BLaER1 (cell line): ENCODE measurements around the gene ZXDC.

Experiments
- H3K27ac ChIP-seq: shearing (Covaris generic); formaldehyde crosslinking; 2 replicates; pipeline ENCODE4 v1.8.1; 2022
- H3K27me3 ChIP-seq: shearing (Covaris generic); formaldehyde crosslinking; 2 replicates; pipeline ENCODE4 v1.8.1; 2022
- H3K36me3 ChIP-seq: shearing (Covaris generic); formaldehyde crosslinking; 2 replicates; pipeline ENCODE4 v1.8.1; 2022
- H3K4me1 ChIP-seq: shearing (Covaris generic); formaldehyde crosslinking; 2 replicates; pipeline ENCODE4 v1.8.1; 2022
- H3K4me2 ChIP-seq: shearing (Covaris generic); formaldehyde crosslinking; 2 replicates; pipeline ENCODE4 v1.8.1; 2022
- H3K4me3 ChIP-seq: shearing (Covaris generic); formaldehyde crosslinking; 2 replicates; pipeline ENCODE4 v1.8.1; 2022
- H3K9ac ChIP-seq: shearing (Covaris generic); formaldehyde crosslinking; 2 replicates; pipeline ENCODE4 v1.8.1; 2022
- H3K9me3 ChIP-seq: shearing (Covaris generic); formaldehyde crosslinking; 2 replicates; pipeline ENCODE4 v1.8.1; 2022
- H4K20me1 ChIP-seq: shearing (Covaris generic); formaldehyde crosslinking; 2 replicates; pipeline ENCODE4 v1.8.1; 2022
- Cebpa-rat ChIP-seq: shearing (Covaris generic); IDR thresholded peaks from 2 replicates; pipeline ENCODE4 v1.8.1; 2022

ZXDC gene

GRCh38 chr3:126484148-126484547 lies 8.5 kb upstream of the ZXDC start:
- H3K36me3 ChIP-seq: no peaks in the 10 kb centered on the region
- no peak overlapping the region for H3K4me2 ChIP-seq
- H3K9ac ChIP-seq: no peak overlapping the region
- H4K20me1 ChIP-seq: no peaks in the 10 kb centered on the region
- peaks cover 44% of the 10 kb centered on the region for H3K4me1 ChIP-seq
- H3K9me3 ChIP-seq: no peaks in the 10 kb centered on the region
- H3K27me3 ChIP-seq: no peaks in the 10 kb centered on the region
- no peak overlapping the region for H3K27ac ChIP-seq
- TF ChIP-seq Cebpa-rat: no peak
- H3K4me3 ChIP-seq: no peak overlapping the region

GRCh38 chr3:126483321-126483761 lies 7.7 kb upstream of the ZXDC start:
- Histone ChIP-seq H3K36me3 (no peaks in the 10 kb centered on the region), H3K9ac (no peak overlapping the region), H4K20me1 (no peaks in the 10 kb centered on the region), H3K4me1 (peaks cover 36% of the 10 kb centered on the region), H3K9me3 (no peaks in the 10 kb centered on the region), H3K27ac (no peak overlapping the region), H3K27me3 (no peaks in the 10 kb centered on the region), H3K4me2 (no peak overlapping the region), H3K4me3 (no peak overlapping the region)
- TF ChIP-seq Cebpa-rat: no peak

GRCh38 chr3:126482503-126483255 lies 7.0 kb upstream of the ZXDC start:
- no peaks in the 10 kb centered on the region for H3K9me3 ChIP-seq
- no peaks in the 10 kb centered on the region for H4K20me1 ChIP-seq
- no peaks in the 10 kb centered on the region for H3K27me3 ChIP-seq
- H3K36me3 ChIP-seq: no peaks in the 10 kb centered on the region
- peaks cover 30% of the 10 kb centered on the region for H3K4me1 ChIP-seq
- no peak for TF ChIP-seq Cebpa-rat
- no peak overlapping the region for H3K27ac ChIP-seq
- H3K4me2 ChIP-seq: no peak overlapping the region
- no peak overlapping the region for H3K9ac ChIP-seq
- H3K4me3 ChIP-seq: no peak overlapping the region

- Histone ChIP-seq H3K4me2 (no peak overlapping the region), H3K36me3 (no peaks in the 10 kb centered on the region), H3K9ac (no peak overlapping the region), H3K27ac (no peak overlapping the region), H4K20me1 (no peaks in the 10 kb centered on the region), H3K27me3 (no peaks in the 10 kb centered on the region), H3K4me3 (no peak overlapping the region), H3K9me3 (no peaks in the 10 kb centered on the region), H3K4me1 (peaks cover 22% of the 10 kb centered on the region)
- TF ChIP-seq Cebpa-rat: no peak
Measured at GRCh38 chr3:126481808-126482502, 6.3 kb upstream of the ZXDC start.

- H4K20me1 ChIP-seq: no peaks in the 10 kb centered on the region
- TF ChIP-seq Cebpa-rat: no peak
- H3K4me1 ChIP-seq: peaks cover 16% of the 10 kb centered on the region
- no peaks in the 10 kb centered on the region for H3K27me3 ChIP-seq
- H3K27ac ChIP-seq: no peak overlapping the region
- no peaks in the 10 kb centered on the region for H3K36me3 ChIP-seq
- H3K9me3 ChIP-seq: no peaks in the 10 kb centered on the region
- no peak overlapping the region for H3K9ac ChIP-seq
- no peak overlapping the region for H3K4me3 ChIP-seq
- no peak overlapping the region for H3K4me2 ChIP-seq
Measured at GRCh38 chr3:126480861-126481260, 5.2 kb upstream of the ZXDC start.

GRCh38 chr3:126480206-126480605 lies 4.5 kb upstream of the ZXDC start:
- no peak overlapping the region for H3K9ac ChIP-seq
- no peaks in the 10 kb centered on the region for H3K27me3 ChIP-seq
- peaks cover 3% of the 10 kb centered on the region for H4K20me1 ChIP-seq
- H3K4me1 ChIP-seq: peaks cover 12% of the 10 kb centered on the region
- no peak overlapping the region for H3K4me3 ChIP-seq
- H3K4me2 ChIP-seq: peak overlapping the region; percentile 31
- H3K9me3 ChIP-seq: no peaks in the 10 kb centered on the region
- TF ChIP-seq Cebpa-rat: no peak
- H3K27ac ChIP-seq: no peak overlapping the region
- H3K36me3 ChIP-seq: no peaks in the 10 kb centered on the region

GRCh38 chr3:126479642-126480041 lies 4.0 kb upstream of the ZXDC start:
- Histone ChIP-seq H3K27ac (no peak overlapping the region), H3K9me3 (no peaks in the 10 kb centered on the region), H3K36me3 (no peaks in the 10 kb centered on the region), H3K4me3 (no peak overlapping the region), H3K4me1 (peaks cover 13% of the 10 kb centered on the region), H4K20me1 (peaks cover 9% of the 10 kb centered on the region), H3K4me2 (peak overlapping the region; percentile 31; the same call in 1 of the 2 replicates), H3K9ac (no peak overlapping the region), H3K27me3 (no peaks in the 10 kb centered on the region)
- TF ChIP-seq Cebpa-rat: no peak

GRCh38 chr3:126478581-126479310 lies 3.1 kb upstream of the ZXDC start:
- H3K4me2 ChIP-seq: no peak overlapping the region
- peaks cover 17% of the 10 kb centered on the region for H4K20me1 ChIP-seq
- no peak overlapping the region for H3K9ac ChIP-seq
- TF ChIP-seq Cebpa-rat: no peak
- H3K27ac ChIP-seq: no peak overlapping the region
- H3K9me3 ChIP-seq: no peaks in the 10 kb centered on the region
- H3K36me3 ChIP-seq: no peaks in the 10 kb centered on the region
- peaks cover 22% of the 10 kb centered on the region for H3K4me1 ChIP-seq
- H3K4me3 ChIP-seq: no peak overlapping the region
- no peaks in the 10 kb centered on the region for H3K27me3 ChIP-seq

- Histone ChIP-seq H3K4me1 (peaks cover 40% of the 10 kb centered on the region), H3K4me2 (no peak overlapping the region)
Measured at GRCh38 chr3:126477061-126477380, 1.3 kb upstream of the ZXDC start.

More at GRCh38 chr3:126477061-126477380, 1.3 kb upstream of the ZXDC start:
- TF ChIP-seq Cebpa-rat: no peak
- peaks cover 7% of the 10 kb centered on the region for H3K36me3 ChIP-seq
- peaks cover 35% of the 10 kb centered on the region for H4K20me1 ChIP-seq
- no peak overlapping the region for H3K9ac ChIP-seq
- no peak overlapping the region for H3K4me3 ChIP-seq
- H3K9me3 ChIP-seq: no peaks in the 10 kb centered on the region
- H3K27me3 ChIP-seq: no peaks in the 10 kb centered on the region
- no peak overlapping the region for H3K27ac ChIP-seq
